ENCODE data around the gene PPP2R5C.

The PPP2R5C gene

GRCh38 chr14:101844751-101845150 is 83.2 kb downstream of the PPP2R5C start:
- no peak for DNase-seq

- DNase-seq = no peak
These were observed 84.0 kb downstream of the PPP2R5C start for GRCh38 chr14:101845496-101845895.

- DNase-seq = no peak
These were observed 84.4 kb downstream of the PPP2R5C start for GRCh38 chr14:101845896-101846295.

- DNase-seq = no peak
These were observed 87.6 kb downstream of the PPP2R5C start for GRCh38 chr14:101849125-101849524.

GRCh38 chr14:101849640-101850039 is 88.1 kb downstream of the PPP2R5C start:
- no peak for DNase-seq

- no peak for DNase-seq
These were observed 89.7 kb downstream of the PPP2R5C start for GRCh38 chr14:101851183-101851582.

GRCh38 chr14:101851736-101852405 is 90.4 kb downstream of the PPP2R5C start:
- no peak for DNase-seq

- no peak for DNase-seq
These were observed 91.3 kb downstream of the PPP2R5C start for GRCh38 chr14:101852785-101853184.

- no peak for DNase-seq
These were observed 92.0 kb downstream of the PPP2R5C start for GRCh38 chr14:101853455-101854018.

- no peak for DNase-seq
These were observed 92.9 kb downstream of the PPP2R5C start for GRCh38 chr14:101854366-101854765.

- DNase-seq = no peak
These were observed 94.4 kb downstream of the PPP2R5C start for GRCh38 chr14:101855958-101856357.

- DNase-seq = no peak
These were observed 95.0 kb downstream of the PPP2R5C start for GRCh38 chr14:101856536-101856935.

GRCh38 chr14:101857226-101857625 is 95.7 kb downstream of the PPP2R5C start:
- DNase-seq = no peak

GRCh38 chr14:101858791-101859537 is 97.5 kb downstream of the PPP2R5C start:
- no peak for DNase-seq

- no peak for DNase-seq
These were observed 98.0 kb downstream of the PPP2R5C start for GRCh38 chr14:101859538-101859902.

GRCh38 chr14:101859958-101860357 is 98.4 kb downstream of the PPP2R5C start:
- no peak for DNase-seq

GRCh38 chr14:101861464-101861863 is 100.0 kb downstream of the PPP2R5C start:
- DNase-seq = no peak

- no peak for DNase-seq
These were observed 100.7 kb downstream of the PPP2R5C start for GRCh38 chr14:101862177-101862576.

GRCh38 chr14:101862711-101863110 is 101.2 kb downstream of the PPP2R5C start:
- DNase-seq = no peak

GRCh38 chr14:101865288-101865687 is 103.8 kb downstream of the PPP2R5C start:
- no peak for DNase-seq

GRCh38 chr14:101867854-101868253 is 106.3 kb downstream of the PPP2R5C start:
- no peak for DNase-seq

- no peak for DNase-seq
These were observed 107.7 kb downstream of the PPP2R5C start for GRCh38 chr14:101869217-101869616.

- no peak for DNase-seq
These were observed 108.9 kb downstream of the PPP2R5C start for GRCh38 chr14:101870273-101870939.

GRCh38 chr14:101872346-101872745 is 110.8 kb downstream of the PPP2R5C start:
- no peak for DNase-seq
